Right lobe of liver (tissue), 6 donors: ENCODE measurements around the gene PRRT1. TPM values are rescaled to one million over a fixed set of nuclear protein-coding genes. Genes with fewer than 3 reads are reported as not detected.

ENCODE experiments used
- ATAC-seq, 4 donors: fragments of 200-7000 bp; cut with Tn5 transposase; one replicate each; pipeline ENCODE4 v1.9.1; 2020; ENCODE audit warnings: mild to moderate bottlenecking in 4 of 4, moderate library complexity in 4 of 4
- DNase-seq, 3 donors: peaks; one replicate each; pipeline ENCODE4 v3.0.0-alpha.2; 2020
- H3K27ac ChIP-seq, 3 donors: fragments of 200-600 bp; one replicate each; pipeline ENCODE4 v1.8.0; 2022
- H3K27me3 ChIP-seq, 2 donors: fragments of 200-600 bp; one replicate each; pipeline ENCODE4 v1.8.0; 2022
- H3K36me3 ChIP-seq, 4 donors: fragments of 200-600 bp; sonication (generic) in 1 of 4; one replicate each; pipeline versions ENCODE4 v1.5.1 to v1.8.0; 2017 to 2022; ENCODE audit warnings: control low read depth in 1 of 4
- H3K4me1 ChIP-seq, 4 donors: fragments of 200-600 bp; sonication (generic) in 1 of 4; one replicate each; pipeline versions ENCODE4 v1.5.1 to v1.8.0; 2017 to 2022; ENCODE audit warnings: control low read depth in 1 of 4
- H3K4me3 ChIP-seq, 3 donors: fragments of 200-600 bp; one replicate each; pipeline ENCODE4 v1.8.0; 2022
- H3K9me3 ChIP-seq, 4 donors: fragments of 200-600 bp; sonication (generic) in 1 of 4; one replicate each; pipeline versions ENCODE4 v1.5.1 to v1.8.0; 2017 to 2022; ENCODE audit warnings: control low read depth in 1 of 4
- POLR2A ChIP-seq: fragments of 450-650 bp; IDR thresholded peaks from one replicate; pipeline ENCODE4 v1.6.1; 2017; ENCODE audit warnings: antibody characterized with exemption, mild to moderate bottlenecking
- WGBS: methylation state at CpG from one replicate; pipeline ENCODE4 v1.1.6; 2018; ENCODE audit warnings: low coverage, low lambda C conversion rate; ENCODE audit not compliant: insufficient coverage; ENCODE audit errors: missing lambda C conversion rate; 5-methylcytosine and 5-hydroxymethylcytosine counted together
- intact Hi-C, 2 donors: fragments of 100-400 bp; cut with DNase I; formaldehyde crosslinking; loops; one replicate each; pipeline versions ENCODE4 v1.11.2 to v1.14.1; 2022
- total RNA-seq, 6 experiments: library from RNA; depleted of rRNA in 2 of 6; stranded (reverse); fragments of >200 nt in 2 of 6; fragmentation: NEBNext Ultra II Directional in 3 of 6; extraction: Animal tissue kit (Norgen Biotek cat#: 25700) in 3 of 6; gene quantifications; one replicate each; pipeline versions ENCODE4 v1.1.0 to v1.2.4, GENCODE V29; 2016 to 2023
- TF ChIP-seq, protein P1 (sequence below), 4 donors: fragments of 200-600 bp in 3 of 4; fragments of 450-650 bp in 1 of 4; IDR thresholded peaks; one replicate each; pipeline versions ENCODE4 v1.5.1 to v1.8.0; 2016 to 2022; ENCODE audit warnings: antibody characterized with exemption in 4 of 4, mild to moderate bottlenecking in 2 of 4
- donor health status: DM: no; HTN: yes; CAD: no.
- donor health status: DM: no; HTN: no; CAD: no.
- donor health status: DM: no; HTN: no; CAD: no.
- donor health status: DM: no; HTN: yes; CAD: no.
- donor health status: DM: no; HTN: yes; CAD: no.

PRRT1 gene
- total RNA-seq, 6 experiments from 2014 or later = 0.13 to 0.29 (median 0.24) TPM; not detected in 2

DNA sequence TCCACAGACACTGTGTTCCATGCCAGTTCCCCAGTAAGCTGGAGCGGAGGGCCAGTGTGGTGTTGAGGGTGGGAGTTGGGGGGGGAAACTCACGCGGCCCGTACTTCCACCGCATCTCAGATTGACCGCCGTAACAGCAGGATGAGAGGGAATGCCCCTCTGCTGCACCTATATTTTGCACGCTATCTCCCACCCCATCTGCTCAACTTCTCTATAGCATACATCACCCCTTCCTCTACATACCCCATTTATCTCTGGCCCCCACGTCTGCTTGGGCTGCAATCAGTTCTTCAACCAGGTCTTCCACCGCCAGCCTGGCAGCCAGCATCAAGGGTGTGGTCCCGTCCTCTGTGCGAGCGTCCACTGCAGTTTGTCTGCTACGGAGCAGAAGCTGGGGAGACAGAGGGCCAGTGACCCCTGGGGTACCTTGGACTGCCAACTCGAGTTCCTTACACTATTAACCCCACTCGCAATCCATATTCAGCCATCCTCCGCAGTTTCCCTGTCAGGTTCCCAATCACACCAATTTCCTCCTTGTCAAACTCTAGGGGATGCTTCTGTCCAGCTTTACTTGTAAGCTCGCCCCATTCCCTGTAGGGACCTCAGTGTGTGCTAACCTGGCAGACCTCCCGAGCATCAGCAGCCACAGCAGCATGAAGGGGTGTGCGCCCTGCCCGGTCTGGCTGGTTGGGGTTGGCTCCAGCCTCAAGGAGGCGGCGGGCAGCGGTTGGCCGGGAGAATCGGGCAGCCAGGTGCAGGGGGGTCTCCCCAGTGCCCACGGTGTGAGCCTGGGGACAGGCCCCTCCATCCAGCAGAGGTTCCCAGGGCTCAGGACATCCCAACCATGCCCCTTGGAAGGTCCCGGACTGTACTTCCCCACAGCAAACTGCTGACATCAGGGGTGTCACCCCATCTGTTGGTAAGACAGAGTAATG is 45.2 kb upstream of the PRRT1 start:
- no peaks in the 10 kb centered on the region for H3K36me3 ChIP-seq
- TF ChIP-seq POLR2A = no peak
- TF ChIP-seq, protein P1, sequence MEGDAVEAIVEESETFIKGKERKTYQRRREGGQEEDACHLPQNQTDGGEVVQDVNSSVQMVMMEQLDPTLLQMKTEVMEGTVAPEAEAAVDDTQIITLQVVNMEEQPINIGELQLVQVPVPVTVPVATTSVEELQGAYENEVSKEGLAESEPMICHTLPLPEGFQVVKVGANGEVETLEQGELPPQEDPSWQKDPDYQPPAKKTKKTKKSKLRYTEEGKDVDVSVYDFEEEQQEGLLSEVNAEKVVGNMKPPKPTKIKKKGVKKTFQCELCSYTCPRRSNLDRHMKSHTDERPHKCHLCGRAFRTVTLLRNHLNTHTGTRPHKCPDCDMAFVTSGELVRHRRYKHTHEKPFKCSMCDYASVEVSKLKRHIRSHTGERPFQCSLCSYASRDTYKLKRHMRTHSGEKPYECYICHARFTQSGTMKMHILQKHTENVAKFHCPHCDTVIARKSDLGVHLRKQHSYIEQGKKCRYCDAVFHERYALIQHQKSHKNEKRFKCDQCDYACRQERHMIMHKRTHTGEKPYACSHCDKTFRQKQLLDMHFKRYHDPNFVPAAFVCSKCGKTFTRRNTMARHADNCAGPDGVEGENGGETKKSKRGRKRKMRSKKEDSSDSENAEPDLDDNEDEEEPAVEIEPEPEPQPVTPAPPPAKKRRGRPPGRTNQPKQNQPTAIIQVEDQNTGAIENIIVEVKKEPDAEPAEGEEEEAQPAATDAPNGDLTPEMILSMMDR (IDR thresholded peaks at IDR 0.05) = no peak
- no peak for ATAC-seq
- intact Hi-C loops = no loop called here
- no peak for DNase-seq
- H3K27me3 ChIP-seq = no peaks in the 10 kb centered on the region
- H3K4me1 ChIP-seq = peaks cover 0 to 11% (median 5%) of the 10 kb centered on the region in 4 donors
- peak overlapping the region; percentile 58 to 87 (median 78) for H3K4me3 ChIP-seq
- peak overlapping the region; percentile 97 to 99 (median 99) for H3K27ac ChIP-seq
- H3K9me3 ChIP-seq = no peaks in the 10 kb centered on the region
- 43% methylated on average over 14 of the region's 28 CpGs for WGBS

DNA sequence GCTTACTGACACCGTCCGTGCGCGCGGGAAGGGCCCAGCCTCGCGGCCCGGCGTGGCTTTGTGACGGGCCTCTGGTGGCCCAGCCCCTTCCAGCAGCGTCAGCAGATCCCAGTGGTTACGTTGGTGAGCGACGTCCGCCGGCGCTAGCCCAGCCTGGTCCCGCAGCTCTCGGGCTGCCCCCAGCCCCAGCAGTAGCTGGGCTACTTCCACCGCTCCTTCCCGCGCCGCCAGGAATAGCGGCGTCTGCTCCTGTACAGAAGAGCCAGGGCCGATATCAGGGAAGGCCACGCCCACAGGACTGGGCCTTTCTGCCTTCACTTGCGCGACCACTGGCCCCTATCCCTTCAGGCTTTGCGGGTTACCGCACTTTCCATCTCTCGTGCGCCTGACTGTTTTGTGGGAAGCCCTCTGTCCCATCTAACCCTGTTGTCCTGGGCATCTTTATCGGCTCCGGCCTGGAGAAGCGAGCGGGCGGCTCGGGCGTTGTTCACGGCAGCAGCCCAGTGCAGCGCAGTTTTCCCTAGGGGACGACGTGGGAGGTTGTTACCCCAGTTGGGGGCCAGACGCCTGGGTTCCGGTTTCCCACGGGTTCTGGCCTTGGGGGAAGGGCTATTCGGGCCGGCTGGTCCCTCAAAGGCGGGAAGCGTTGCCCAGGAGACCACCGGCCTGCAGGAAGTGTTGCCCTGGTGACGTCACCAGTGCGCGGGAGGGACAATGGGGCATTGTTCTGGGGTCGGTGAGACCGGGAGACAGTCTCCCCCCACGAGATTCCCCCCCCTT is 44.4 kb upstream of the PRRT1 start:
- H3K4me3 ChIP-seq = peak overlapping the region; percentile 58 to 87 (median 78)
- WGBS = 2% methylated on average over 22 of the region's 58 CpGs
- TF ChIP-seq, protein P1 (IDR thresholded peaks at IDR 0.05) = peak in 1 of 4 donors; percentile 4
- peak; percentile 99 for TF ChIP-seq POLR2A
- H3K9me3 ChIP-seq = no peaks in the 10 kb centered on the region
- no peaks in the 10 kb centered on the region for H3K27me3 ChIP-seq
- intact Hi-C loops = no loop called here
- peak; percentile 1 to 24 (median 9) for ATAC-seq
- H3K27ac ChIP-seq = peak overlapping the region; percentile 97 to 99 (median 99)
- no peaks in the 10 kb centered on the region for H3K36me3 ChIP-seq
- DNase-seq = peak; percentile 85 to 93 (median 91)
- peaks cover 0 to 11% (median 5%) of the 10 kb centered on the region in 4 donors for H3K4me1 ChIP-seq

DNA sequence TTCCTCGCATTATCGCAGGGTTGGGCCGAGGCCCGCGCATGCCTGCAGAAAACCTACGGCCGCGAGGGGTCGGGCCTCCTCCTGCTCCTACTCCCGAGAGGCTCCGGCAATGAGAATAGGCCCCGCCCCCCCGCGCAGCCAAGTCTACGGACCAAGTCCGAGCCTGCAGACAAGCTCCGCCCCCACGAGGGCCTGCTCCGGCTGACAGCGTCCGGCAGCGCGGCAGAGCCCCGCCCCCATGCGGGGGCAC is 43.8 kb upstream of the PRRT1 start:
- intact Hi-C loops = no loop called here
- whole genome bisulfite sequencing = 0% methylated on average over 6 of the region's 25 CpGs
- no peaks in the 10 kb centered on the region for H3K27me3 ChIP-seq
- H3K4me1 ChIP-seq = peaks cover 0 to 15% (median 7%) of the 10 kb centered on the region in 4 donors
- peak; percentile 81 to 91 (median 90) for ATAC-seq
- H3K4me3 ChIP-seq = peak overlapping the region in 2 of 3 donors; percentile 78 to 87
- no peak for TF ChIP-seq POLR2A
- TF ChIP-seq, protein P1 (IDR thresholded peaks at IDR 0.05) = peak; percentile 56 to 64 (median 58)
- DNase-seq = peak; percentile 100
- peak overlapping the region in 2 of 3 donors; percentile 75 to 97 for H3K27ac ChIP-seq
- no peaks in the 10 kb centered on the region for H3K36me3 ChIP-seq
- no peaks in the 10 kb centered on the region for H3K9me3 ChIP-seq

DNA sequence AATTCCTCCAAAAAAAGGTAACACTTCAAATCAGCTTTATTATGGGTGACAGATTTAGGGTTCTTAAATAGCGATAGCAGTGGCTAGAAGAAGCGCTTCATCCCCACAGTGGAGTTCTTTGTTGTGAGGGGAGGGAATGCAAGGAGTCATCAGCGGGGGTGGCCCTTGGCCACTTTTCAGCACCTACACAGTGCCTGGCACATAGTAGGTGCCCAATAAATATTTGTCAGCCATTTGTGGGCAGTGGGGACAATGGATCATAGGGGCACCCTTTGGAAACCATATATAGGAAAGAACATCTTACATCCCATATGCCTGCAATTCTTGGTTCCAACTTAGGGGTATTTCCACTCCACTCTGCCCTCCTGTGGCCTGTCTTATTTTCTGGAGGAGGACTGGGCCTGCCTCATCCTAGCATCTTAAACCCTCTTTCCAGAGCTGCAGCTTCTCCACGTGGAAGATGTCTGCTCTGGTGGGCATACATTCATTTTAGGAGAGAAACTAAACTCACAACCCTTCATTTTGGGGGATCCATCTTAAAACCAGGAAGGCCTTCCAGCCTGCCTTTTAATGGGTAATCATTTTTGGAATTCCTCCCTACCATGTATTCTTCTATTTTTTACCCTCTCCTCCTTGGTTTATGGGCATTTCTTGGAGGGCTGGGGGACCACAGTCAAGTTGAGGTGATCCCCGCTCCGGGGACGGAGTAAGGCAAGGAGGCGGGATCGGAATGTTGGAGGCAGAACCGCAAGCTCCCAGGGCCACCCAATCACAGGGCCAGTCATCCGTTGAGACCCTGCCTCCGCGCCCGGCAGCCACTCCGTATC is 43.3 kb upstream of the PRRT1 start:
- TF ChIP-seq POLR2A = peak; percentile 49
- TF ChIP-seq, protein P1 (IDR thresholded peaks at IDR 0.05) = peak; percentile 10 to 35 (median 26)
- peaks cover 0 to 15% (median 7%) of the 10 kb centered on the region in 4 donors for H3K4me1 ChIP-seq
- H3K36me3 ChIP-seq = no peaks in the 10 kb centered on the region
- H3K4me3 ChIP-seq = peak overlapping the region; percentile 30 to 48 (median 43)
- H3K27me3 ChIP-seq = no peaks in the 10 kb centered on the region
- no peaks in the 10 kb centered on the region for H3K9me3 ChIP-seq
- H3K27ac ChIP-seq = peak overlapping the region; percentile 70 to 75 (median 75)
- WGBS = 19% methylated on average over 14 of the region's 15 CpGs
- DNase-seq = no peak
- intact Hi-C loops = no loop called here
- no peak for ATAC-seq
